Activated CD8-positive, alpha-beta memory T cell treated with anti-CD3 and anti-CD28 coated beads, Interleukin-2, amount 50 U/mL, for 4 hours (primary cell): ENCODE results near the gene HSPA12A.

Source experiments
- DNase-seq: peaks from one replicate; pipeline ENCODE4 v3.0.0-alpha.2; 2020

HSPA12A gene

GRCh38 chr10:116687633-116688032 is 54.7 kb downstream of the HSPA12A start:
- DNase-seq = no peak

GRCh38 chr10:116686632-116687031 is 55.7 kb downstream of the HSPA12A start:
- no peak for DNase-seq

DNA sequence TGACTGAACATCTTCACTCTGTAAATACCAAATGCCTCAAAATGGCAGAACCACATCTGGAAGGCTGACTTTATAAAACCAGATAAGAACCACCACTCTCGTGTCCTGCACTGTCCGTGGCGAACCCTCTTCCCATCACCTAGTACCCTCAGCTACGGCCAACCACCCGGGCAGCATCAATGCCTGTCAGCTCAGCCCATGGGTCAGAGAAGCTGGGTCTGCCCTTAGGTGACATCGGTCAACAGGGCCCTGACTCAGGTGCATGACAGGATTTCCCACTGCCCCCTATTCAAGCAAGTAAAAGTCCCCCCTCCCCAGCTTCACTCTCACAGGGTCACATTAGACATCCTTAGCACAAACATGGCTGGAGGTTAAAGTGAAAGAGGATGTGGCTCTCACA is 56.6 kb downstream of the HSPA12A start:
- DNase-seq = no peak

GRCh38 chr10:116684781-116685180 is 57.6 kb downstream of the HSPA12A start:
- no peak for DNase-seq

GRCh38 chr10:116683821-116684220 is 58.5 kb downstream of the HSPA12A start:
- DNase-seq = no peak

- DNase-seq = no peak
Measured at GRCh38 chr10:116683166-116683565, 59.2 kb downstream of the HSPA12A start.

DNA sequence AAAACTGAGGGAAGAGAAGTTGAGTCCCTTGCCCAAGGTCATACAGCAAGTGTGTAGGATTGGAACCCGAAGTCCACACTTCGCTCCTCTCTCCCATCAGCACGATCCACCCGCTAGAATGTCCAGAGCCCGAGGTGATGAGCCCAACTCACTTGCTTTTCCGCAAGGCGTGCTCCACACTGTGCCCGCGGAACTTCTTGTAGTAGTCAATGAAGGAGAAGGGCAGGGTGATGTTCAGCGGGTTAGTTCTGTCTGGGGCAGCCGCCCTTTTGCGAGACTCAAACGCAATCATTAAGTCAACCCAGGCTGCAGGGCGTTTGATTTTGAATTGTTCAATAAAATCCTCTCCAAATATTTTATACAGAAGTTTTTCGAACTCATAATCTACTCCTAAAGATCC is 63.0 kb downstream of the HSPA12A start:
- DNase-seq = no peak

GRCh38 chr10:116676633-116677032 is 65.7 kb downstream of the HSPA12A start:
- no peak for DNase-seq

DNA sequence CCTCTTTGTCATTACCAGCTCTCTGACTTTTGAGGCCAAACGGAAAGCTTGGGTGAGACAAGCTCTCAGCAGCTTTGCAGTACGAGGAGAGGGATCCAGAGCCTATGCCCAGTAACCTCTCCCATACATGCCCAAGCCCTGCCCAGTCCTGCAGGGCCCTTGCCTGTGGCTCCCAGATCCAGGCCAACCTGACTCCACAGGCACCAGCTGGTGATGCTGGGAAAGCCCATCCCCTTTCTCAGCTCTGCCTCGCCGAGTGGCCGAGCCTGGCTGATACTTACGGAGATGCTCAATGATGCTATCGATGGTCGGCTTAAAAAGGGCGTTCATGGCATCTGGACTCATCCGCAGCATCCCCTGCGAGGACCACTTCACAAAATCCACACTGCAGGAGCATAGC is 66.2 kb downstream of the HSPA12A start:
- no peak for DNase-seq

DNA sequence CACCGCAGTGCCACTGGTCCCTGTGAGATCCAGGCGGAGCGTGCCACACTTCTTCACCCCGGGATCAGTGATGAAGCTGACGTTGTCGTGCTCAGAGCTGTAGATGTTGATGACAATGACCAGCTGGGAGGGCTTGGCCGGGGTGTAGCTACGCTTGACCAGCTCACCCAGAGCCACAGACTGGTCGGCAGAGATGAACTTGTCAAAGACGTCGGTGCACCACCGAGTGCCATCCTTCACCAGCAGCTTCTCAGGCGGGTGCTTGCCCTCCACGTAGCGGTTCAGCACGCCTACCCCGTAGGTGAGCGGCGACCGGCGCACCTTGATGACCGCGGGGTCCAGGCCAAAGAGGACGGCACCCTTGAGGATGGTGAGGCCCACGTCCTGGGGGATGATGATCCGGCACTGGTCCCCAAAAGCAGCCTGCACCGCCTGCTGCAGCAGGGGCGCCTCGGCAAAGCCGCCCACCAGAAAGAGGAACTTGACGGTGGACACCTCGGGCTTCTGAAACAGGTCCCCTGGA is 67.4 kb downstream of the HSPA12A start:
- no peak for DNase-seq

GRCh38 chr10:116673866-116674265 is 68.5 kb downstream of the HSPA12A start:
- no peak for DNase-seq

DNA sequence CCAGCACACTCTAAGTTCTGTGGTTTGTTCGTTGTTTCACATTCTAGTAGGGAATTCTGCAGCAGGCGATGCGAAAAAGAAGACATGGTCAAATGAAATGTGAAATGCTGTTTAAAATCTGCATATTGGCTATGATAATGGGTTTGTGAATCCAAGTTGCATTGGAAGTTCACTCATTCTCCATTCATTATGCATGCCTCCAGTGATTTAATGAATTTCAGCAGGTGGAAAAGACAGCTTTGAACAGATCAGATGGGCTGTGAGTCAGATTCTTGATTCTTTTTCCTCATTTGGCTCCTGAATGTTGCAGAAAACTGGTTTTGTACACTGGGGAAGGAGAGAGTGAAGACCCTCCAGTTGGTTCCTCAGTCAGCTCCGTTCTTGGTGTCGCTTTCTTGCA is 69.5 kb downstream of the HSPA12A start:
- DNase-seq = no peak

- no peak for DNase-seq
Measured at GRCh38 chr10:116671274-116671926, 71.0 kb downstream of the HSPA12A start.

GRCh38 chr10:116670706-116671105 is 71.7 kb downstream of the HSPA12A start:
- no peak for DNase-seq

DNA sequence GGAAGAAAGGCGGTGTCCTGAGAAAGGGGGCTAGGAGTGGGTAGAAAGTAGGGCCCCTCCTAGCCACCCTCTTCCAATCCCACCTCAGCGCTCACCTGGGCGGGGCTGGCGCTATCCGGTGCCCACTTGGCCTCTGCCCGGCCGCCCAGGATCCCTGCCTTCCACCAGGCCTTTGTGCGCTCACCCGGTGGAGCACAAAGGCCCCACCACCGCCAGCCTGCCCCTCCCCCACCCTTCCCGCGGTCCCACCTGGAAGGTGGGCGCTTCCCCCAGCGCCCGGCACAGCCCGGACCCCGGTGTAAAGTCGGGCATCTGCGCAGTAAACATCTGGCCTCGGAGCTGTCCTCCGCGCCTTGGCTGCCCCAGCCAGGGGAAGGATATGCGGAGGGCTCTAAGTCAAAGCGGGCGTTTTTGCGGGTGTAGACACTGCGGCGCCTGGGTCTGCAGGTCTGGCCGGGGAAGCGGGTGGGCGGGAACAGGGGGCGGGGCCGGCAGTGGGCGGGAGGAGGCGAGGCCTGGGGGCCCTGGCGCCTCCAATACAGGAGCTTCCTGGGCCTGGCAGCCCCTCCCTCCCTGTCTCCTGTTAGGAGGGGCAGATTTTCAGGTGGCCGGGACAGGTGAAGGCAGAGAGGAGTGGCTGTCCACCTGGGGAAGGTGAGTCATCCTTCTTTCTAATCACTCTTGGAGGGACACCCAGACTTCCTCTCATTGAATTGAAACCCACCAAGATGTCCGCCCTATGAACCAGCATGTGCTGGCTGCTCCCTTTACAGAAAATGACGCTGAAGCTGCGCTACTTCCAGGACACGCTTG is 72.3 kb downstream of the HSPA12A start:
- DNase-seq = no peak

DNA sequence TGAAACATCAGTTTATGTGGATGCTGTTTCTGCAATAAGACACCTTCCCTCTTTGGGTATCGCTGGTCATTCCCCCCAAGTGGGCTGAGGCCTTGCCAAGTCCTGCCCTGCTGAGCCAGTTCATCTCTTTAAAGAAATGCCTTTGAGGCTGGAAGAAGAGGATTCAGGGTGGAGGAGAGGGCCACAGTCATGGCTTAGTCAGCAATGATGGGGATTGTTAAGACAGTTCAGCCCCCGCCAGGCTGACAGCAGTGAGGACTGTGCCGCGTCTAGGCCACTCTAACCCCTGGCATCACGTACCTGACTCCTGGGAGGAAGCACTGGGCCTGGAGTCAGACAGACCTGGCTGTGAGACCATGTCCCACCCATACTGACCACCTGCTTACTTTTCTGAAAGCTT is 73.3 kb downstream of the HSPA12A start:
- no peak for DNase-seq

- no peak for DNase-seq
Measured at GRCh38 chr10:116668446-116668845, 73.9 kb downstream of the HSPA12A start.

DNA sequence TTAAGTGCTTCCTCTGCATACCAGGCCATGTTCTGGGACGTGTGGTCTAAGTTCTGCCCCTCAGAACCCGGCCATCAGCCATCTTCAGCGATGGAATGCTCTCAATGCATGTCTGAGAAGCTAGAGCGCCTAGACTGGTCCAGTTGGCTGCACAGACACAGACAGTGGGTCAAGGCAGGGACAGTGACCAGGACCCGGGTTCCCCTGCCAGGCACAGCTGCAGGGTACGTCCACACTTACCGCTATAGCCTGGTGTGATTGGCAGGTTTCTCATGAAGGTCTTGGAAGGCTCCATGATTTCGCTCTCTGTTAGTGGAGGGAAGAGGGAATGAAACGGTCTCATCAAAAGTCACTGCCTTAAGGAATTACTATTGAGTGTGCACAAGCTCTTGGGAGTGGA is 74.3 kb downstream of the HSPA12A start:
- no peak for DNase-seq

DNA sequence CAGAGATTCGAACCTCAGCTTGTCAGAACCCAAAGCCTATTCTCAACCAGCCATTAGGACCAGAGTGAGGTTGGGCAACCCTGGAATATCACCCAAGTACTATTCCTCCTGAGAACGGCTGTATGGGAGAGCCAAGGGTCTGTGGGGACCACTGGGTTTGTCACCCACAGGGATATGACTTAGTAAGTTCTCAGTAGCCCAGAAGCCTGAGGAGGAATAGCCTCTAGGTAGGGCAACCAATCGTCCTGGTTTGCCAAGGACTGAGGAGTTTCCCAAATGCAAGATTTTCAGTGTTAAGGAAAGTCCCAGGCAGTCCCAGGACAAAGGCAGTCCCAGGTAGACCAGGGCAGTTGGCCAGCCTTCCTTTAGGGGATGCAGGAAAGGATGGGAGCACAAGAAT is 74.9 kb downstream of the HSPA12A start:
- no peak for DNase-seq

- DNase-seq = no peak
Measured at GRCh38 chr10:116665541-116666125, 76.7 kb downstream of the HSPA12A start.

GRCh38 chr10:116664631-116665030 is 77.7 kb downstream of the HSPA12A start:
- no peak for DNase-seq

DNA sequence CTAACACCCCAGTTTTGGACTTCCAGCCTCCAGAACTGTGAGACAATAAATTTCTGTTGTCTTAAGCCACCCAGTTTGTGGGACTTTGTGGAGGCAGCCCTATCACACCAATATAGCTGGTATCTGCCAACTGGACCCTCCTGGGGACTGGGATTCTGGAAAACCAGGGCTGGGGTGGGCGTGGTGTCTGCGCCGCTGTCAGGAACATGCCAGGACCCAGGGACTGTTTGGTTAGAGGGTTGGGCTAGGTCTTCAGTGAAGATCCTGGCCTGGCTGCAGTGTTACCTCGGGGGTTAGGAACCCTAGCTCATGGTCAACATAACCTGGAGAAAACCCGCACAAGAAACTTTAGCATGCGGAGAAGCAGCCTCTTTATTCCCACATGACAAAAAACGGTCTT is 79.0 kb downstream of the HSPA12A start:
- no peak for DNase-seq

DNA sequence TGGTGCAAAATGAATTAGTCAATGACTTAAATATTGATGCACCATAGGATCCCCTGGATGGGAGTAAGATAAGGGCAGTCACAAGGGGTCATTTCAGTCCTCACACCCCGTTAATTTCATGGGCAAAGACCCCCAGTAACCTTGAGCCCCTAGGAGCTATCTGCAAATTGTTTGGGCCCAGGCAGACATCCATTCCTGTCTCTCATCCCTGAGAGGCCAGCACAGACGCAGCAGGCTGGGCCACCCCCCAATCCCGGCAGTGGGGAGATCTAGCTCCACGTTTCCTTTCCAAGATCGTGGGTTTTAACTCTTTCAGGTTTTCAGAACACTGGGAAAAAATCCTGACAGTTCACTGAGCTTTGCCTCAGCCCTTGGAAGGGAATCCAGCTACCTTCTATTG is 81.5 kb downstream of the HSPA12A start:
- no peak for DNase-seq

GRCh38 chr10:116659049-116659670 is 83.2 kb downstream of the HSPA12A start:
- no peak for DNase-seq
